Glutamatergic neuron (in vitro differentiated cells): Measurements from ENCODE around the gene AFF1. TPM values are rescaled to one million over a fixed set of nuclear protein-coding genes. Genes with fewer than 3 reads are reported as not detected.

ENCODE experiments used
- DNase-seq: peaks from one replicate; pipeline ENCODE4 v3.0.0; 2022
- H3K27ac Mint-ChIP-seq: one replicate; pipeline ENCODE4 v1.8.0; 2020; ENCODE audit warnings: mild to moderate bottlenecking, mixed read lengths, inconsistent platforms; ENCODE audit not compliant: unreplicated experiment
- H3K27me3 Mint-ChIP-seq: one replicate; pipeline ENCODE4 v1.8.0; 2020; ENCODE audit warnings: mild to moderate bottlenecking, moderate library complexity, mixed read lengths, inconsistent platforms; ENCODE audit not compliant: unreplicated experiment
- H3K36me3 Mint-ChIP-seq: one replicate; pipeline ENCODE4 v1.8.0; 2020; ENCODE audit warnings: mild to moderate bottlenecking, mixed read lengths, inconsistent platforms; ENCODE audit not compliant: unreplicated experiment
- H3K4me1 Mint-ChIP-seq: one replicate; pipeline ENCODE4 v1.8.0; 2020; ENCODE audit warnings: mild to moderate bottlenecking, low read depth, mixed read lengths, inconsistent platforms; ENCODE audit not compliant: unreplicated experiment
- H3K4me3 Mint-ChIP-seq: one replicate; pipeline ENCODE4 v1.8.0; 2020; ENCODE audit warnings: mild to moderate bottlenecking, mixed read lengths, inconsistent platforms; ENCODE audit not compliant: unreplicated experiment
- H3K9me3 Mint-ChIP-seq: one replicate; pipeline ENCODE4 v1.8.0; 2020; ENCODE audit warnings: mild to moderate bottlenecking, moderate library complexity, mixed read lengths, inconsistent platforms; ENCODE audit not compliant: unreplicated experiment
- CTCF ChIP-seq: fragments of 200-600 bp; sonication (generic); IDR thresholded peaks from one replicate; pipeline ENCODE4 v1.5.0; 2021; ENCODE audit not compliant: partially characterized antibody, unreplicated experiment
- total RNA-seq: library from RNA; stranded (reverse); fragmentation: NEBNext Ultra II Directional; extraction: Animal tissue kit (Norgen Biotek cat#: 25700); gene quantifications from one replicate; pipeline ENCODE4 v1.2.1, GENCODE V29; 2021; ENCODE audit not compliant: unreplicated experiment

The AFF1 gene
- total RNA-seq, 1 donor from 2014 or later: 42.5 TPM

- no peak overlapping the region for H3K4me3 Mint-ChIP-seq
- H3K36me3 Mint-ChIP-seq: no peaks in the 10 kb centered on the region
- H3K27me3 Mint-ChIP-seq: no peaks in the 10 kb centered on the region
- DNase-seq: no peak
- no peak overlapping the region for H3K27ac Mint-ChIP-seq
- TF ChIP-seq CTCF: no peak
- H3K9me3 Mint-ChIP-seq: no peaks in the 10 kb centered on the region
- H3K4me1 Mint-ChIP-seq: no peaks in the 10 kb centered on the region
Measured at GRCh38 chr4:86928400-86929255, 6.2 kb upstream of the AFF1 start.

GRCh38 chr4:86934147-86934770 lies 552 bp upstream of the AFF1 start:
- Mint-ChIP-seq H3K27ac (no peak overlapping the region), H3K27me3 (peaks cover 8% of the 10 kb centered on the region), H3K36me3 (no peaks in the 10 kb centered on the region), H3K4me3 (peak overlapping the region; percentile 73), H3K9me3 (peaks cover 3% of the 10 kb centered on the region), H3K4me1 (peaks cover 8% of the 10 kb centered on the region)
- DNase-seq: no peak
- no peak for TF ChIP-seq CTCF

DNA sequence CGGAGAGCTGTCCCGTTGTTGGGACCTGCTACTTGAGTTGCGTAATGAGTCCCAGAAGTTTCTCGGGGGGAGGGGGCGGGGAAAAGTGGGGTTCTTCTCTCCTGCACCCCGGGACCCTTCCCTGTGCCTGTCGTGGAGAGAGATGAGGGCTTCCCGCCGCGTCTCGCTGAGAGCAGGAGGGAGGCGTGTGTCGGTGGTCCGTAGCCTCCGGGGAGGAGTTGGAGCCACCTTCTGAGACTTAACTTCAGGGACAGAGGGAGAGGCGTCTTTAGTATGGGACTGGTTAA lies 698 bp downstream of the AFF1 start:
- peak; percentile 33 for DNase-seq
- Mint-ChIP-seq H3K4me1 (peaks cover 8% of the 10 kb centered on the region), H3K27me3 (peaks cover 8% of the 10 kb centered on the region), H3K9me3 (peaks cover 3% of the 10 kb centered on the region), H3K27ac (peak overlapping the region; percentile 39), H3K4me3 (peak overlapping the region; percentile 89), H3K36me3 (no peaks in the 10 kb centered on the region)
- no peak for TF ChIP-seq CTCF

GRCh38 chr4:86935853-86936733 lies 1.3 kb downstream of the AFF1 start:
- H3K9me3 Mint-ChIP-seq: peaks cover 3% of the 10 kb centered on the region
- no peak for TF ChIP-seq CTCF
- H3K27ac Mint-ChIP-seq: peak overlapping the region; percentile 39
- DNase-seq: peak; percentile 21
- no peaks in the 10 kb centered on the region for H3K36me3 Mint-ChIP-seq
- H3K4me1 Mint-ChIP-seq: peaks cover 8% of the 10 kb centered on the region
- H3K27me3 Mint-ChIP-seq: peaks cover 8% of the 10 kb centered on the region
- peak overlapping the region; percentile 89 for H3K4me3 Mint-ChIP-seq
